Stimulated activated CD8-positive, alpha-beta memory T cell treated with anti-CD3 and anti-CD28 coated beads, Interleukin-4, amount 100 ng/mL, for 24 hours (primary cell): ENCODE measurements around the gene ACR.

ENCODE experiments used
- DNase-seq: peaks from one replicate; pipeline ENCODE4 v3.0.0-alpha.2; 2020; ENCODE audit warnings: low read depth

The ACR gene

DNA sequence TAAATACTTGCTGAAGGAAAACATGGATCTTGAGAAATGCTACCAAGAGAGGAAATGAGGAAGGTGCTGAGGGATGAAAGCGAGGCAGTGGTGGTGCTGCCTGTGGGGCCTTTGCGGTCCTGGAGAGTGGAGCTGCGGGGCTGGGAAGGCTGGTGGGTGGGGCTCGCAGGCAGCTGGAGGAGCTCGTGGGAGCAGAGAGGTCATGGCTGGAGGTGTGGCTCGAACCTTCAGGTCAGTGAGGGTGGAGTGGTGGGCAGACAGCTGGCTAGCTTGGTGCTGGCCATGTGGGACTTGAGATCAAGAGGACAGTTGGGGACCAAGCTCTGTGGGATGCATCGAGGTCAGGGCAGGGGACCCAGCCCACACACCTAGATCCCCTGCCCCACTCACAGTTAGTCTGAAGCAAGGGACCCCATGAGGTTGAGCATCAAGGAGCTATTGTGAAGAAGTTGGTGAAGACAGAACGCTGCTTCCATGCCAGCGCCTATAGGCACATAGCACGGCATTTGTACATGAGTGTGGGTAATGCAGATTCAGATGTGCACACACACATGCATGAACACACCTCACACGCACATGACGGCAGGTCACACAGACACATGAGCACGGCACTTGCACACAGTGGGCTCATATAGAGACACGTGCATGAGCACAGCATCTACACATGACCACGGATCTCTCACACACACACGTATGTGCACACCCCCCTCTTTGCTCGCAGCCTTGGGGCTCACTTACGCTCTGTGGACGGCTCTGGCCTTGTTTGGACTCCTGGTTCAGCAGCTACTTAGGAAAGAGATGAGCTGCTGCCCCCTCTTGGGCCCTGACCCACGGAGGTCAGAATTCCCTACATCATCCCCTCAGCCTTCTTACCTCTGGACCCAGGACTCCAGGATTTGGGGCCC, 34.9 kb upstream of the ACR start:
- no peak for DNase-seq

DNA sequence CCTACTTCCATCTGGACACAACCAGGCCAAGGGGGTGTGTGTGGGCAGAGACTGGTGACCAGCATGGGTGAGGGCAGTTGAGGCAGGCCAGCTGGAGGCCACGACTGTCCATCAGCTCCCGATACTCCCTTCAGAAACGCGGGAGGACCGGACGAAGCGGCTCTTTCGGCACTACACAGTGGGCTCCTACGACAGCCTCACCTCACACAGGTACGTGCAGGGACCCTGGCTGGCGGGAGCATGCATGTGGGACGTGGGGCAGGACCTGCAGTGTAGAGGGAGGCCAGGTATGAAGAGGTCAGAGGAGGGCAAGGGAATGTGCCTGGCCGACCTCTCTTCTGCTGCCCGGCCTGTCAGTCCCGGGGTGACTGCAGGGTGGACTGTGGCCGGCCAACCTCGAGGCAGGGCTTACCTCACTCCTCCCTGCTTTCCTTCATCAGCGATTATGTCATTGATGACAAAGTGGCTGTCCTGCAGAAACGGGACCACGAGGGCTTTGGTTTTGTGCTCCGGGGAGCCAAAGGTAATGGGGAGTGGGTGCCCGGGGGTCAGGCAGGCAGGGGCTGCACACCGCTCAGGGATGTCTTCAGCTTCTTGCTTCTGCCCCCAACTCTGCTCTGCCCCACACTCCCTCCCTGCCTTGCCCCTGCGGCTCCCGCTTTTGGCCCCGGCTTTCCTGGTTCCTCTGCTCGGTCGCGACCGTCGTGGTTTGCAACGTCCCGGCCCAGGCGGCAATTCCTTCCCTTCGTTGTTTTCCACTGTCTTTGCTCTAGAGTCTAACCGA, 34.1 kb upstream of the ACR start:
- no peak for DNase-seq

DNA sequence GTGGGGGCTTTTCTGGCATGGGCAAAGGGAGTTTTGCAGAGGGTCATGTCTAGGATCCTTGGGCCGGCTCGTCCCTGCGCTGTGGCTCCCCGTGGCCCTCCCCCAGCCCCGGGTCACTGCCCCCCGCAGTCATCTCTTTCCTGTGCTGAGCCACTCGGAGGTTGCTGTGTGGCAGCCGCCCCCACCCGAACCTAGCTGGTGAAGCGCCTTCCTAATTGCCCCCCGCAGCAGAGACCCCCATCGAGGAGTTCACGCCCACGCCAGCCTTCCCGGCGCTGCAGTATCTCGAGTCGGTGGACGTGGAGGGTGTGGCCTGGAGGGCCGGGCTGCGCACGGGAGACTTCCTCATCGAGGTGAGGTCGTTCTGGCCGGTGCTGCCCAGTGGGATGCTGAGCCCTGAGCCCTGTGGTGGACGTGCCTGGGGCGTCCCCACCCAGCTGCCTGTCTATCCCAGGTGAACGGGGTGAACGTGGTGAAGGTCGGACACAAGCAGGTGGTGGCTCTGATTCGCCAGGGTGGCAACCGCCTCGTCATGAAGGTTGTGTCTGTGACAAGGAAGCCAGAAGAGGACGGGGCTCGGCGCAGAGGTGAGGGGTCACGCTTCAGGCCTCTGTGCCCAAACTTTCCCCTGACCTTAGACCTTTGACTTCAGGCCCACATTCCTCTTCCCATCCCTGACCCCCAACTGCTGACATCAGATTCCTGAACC, 33.3 kb upstream of the ACR start:
- DNase-seq, result no peak

DNA sequence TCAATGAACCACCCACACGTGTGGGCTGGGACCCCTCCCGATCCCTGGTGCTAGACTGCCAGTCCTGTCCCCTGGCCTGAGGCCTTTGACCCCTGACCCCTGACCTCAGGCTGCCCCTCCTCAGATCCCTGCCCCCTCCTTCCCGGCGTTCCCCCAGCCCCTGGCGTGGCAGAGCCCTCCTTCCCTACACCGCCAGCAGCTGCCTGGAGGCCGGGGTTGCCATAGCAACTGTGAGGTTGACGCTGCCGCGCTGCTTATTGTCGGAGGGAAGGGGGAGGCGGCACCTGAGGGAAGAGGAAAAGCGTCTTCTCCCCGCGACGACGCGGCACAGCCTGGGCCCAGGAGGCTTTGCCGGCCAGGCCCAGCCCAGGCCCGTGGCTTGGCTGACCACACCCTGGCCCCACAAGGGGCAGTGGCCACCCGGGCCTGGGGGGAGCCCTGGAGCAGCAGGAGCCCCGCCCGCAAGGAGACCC, 32.7 kb upstream of the ACR start:
- no peak for DNase-seq

DNA sequence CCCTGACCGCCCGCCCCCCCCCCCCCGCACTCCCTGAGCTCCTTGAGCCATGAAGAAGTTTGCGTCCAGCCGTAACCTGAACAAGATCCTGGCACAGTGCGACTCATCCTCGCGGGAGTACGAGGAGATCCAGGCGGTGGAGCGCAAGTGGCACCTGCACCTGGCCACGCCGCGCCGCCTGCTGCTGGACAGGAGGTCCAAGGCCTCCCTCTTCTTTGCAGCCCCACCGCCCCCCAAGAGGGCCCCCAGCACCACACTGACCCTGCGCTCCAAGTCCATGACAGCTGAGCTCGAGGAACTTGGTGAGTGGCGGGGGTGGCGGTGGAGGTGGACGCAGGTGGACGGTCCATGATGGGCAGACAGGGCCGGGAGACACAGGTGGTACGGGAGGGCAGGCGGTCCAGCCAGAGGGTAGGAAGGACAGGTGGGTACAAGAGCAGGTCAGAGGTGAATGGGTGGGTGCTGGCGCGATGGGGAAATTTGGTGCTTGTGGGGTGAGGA, 32.1 kb upstream of the ACR start:
- no peak for DNase-seq

DNA sequence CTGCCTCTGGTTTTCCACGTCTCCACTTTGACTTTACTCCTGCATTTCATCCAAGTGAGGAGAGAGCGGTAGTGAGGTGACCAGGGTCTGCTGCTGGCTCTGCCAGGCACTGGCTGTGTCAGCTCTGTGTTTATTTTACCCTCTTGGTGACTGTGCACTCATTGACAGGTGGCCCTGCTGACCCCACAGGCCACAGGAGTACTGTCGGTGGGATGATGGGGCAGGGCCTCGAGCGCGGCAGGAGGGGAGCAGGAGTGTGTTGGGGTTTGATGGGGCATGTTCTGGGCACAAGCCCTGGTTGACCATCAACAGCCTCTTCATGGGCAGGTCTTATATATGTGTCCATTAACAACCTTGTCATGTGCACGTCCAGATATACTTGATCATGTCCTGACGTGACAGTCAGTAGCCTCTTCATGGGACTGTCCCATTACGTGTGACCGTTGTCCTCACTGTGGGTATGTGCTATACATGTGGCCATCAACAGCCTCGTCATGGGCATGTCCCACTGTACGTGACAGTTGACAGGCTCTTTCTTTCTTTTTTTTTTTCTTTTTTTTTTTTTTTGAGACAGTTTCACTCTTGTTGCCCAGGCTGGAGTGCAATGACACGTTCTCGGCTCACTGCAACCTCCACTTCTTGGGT, 31.4 kb upstream of the ACR start:
- DNase-seq, result no peak

DNA sequence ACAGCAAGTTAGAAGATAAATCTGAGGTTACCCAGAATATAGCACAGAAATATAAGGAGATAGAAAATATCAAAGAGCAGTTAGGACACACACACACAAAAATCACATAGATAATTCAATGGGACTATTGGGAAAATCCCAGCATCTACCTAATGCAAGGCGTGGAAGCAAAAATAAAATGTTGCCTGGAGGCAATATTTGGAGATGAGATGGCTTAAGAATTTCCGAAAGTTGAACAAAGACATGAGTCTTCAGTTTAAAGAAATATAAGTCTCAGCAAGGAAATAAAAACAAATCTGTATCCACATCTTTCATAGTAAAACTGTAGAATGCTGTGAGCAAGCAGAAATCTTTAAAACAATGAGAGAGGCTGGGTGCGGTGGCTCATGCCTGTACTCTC, 29.5 kb upstream of the ACR start:
- DNase-seq, result no peak

DNA sequence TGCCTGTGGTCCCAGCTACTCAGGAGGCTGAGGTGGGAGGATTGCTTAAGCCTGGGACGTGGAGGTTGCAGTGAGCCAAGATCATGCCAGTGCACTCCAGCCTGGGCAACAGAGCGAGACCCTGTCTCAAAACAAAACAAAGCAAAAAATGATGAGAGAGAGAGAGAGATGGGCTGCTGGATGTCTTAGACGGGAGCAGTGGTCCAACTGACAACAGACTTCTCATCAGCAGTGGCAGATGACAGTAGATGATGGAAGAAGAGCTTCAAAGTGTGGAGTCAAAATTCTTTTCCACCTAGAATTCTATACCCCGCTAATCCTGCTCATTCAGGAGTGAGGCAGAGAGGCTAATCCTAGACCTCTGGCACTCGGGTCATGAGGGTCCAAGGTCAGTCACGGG, 29.0 kb upstream of the ACR start:
- no peak for DNase-seq

DNA sequence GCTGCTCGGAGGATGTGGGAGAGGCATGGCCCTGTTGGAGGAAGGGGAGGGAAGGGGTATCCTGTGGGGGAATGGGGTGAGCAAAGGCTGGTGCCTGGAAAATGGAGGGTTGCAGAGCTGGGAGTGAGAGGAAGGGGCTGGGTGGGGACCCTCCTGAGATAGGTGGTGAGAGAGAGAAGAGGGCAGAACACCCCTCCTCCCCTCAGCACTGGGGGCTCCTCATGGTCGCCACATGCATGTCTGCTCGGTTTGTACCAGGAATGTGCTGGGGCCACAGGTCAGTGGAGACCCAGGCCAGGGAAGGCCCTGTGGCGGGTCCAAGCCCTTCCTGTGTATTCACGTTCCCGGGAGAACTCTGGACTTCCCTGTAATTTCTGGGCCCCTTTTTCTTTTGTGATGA, 27.8 kb upstream of the ACR start:
- no peak for DNase-seq

DNA sequence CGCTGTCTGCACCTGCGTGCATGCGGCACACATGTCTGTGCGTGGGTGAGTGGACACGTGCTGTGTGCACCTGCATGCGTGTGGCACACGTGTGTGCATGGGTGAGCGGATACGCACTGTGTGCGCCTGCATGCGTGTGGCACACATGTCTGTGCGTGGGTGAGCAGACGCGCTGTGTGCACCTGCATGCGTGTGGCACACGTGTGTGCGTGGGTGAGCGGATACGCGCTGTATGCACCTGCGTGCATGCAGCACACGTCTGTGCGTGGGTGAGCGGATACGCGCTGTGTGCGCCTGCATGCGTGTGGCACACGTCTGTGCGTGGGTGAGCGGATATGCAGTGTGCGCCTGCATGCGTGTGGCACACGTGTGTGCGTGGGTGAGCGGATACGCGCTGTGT, 27.1 kb upstream of the ACR start:
- no peak for DNase-seq

DNA sequence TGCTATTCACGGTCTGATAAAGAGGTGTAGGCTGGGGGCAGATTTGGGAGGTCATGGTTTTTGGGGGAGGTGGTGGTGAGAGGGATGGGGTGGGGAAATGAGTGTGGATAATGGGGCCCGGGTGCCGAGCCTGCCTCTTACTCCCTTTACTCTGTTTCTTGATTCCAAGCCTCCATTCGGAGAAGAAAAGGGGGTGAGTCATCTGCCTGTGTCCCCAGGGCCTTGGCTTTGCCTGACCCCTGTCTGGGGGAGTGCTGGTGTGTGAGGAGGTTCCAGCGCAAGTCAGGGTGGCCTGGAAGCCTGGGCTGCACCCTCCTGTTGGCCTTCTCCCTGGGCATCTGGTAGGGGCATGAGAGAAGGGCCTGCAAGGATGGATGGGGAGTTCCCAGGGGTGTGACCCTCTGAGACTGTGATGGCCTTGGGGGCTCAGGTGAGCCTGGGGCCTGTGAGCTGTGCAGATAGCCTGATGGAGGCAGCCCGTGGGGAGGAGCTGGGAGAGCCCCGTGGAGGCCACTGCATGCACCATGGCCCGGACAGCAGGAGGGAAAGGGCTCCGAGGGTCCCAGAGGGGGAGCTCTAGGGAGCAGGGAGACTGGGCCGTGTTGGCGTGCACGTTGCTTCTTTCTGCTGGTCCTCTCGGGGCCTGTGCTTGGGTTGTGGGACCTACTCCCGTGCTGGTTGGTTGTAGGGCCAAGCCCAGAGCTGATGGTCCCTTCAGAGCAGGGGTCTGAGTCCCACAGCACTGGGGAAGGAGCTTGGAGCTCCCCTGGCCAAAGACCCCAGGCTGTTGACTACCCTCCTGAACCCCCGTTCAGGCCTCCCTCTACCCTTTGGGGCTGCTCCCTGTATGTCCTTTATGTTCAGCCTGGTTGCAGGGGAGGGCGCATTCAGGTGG, 26.3 kb upstream of the ACR start:
- no peak for DNase-seq

DNA sequence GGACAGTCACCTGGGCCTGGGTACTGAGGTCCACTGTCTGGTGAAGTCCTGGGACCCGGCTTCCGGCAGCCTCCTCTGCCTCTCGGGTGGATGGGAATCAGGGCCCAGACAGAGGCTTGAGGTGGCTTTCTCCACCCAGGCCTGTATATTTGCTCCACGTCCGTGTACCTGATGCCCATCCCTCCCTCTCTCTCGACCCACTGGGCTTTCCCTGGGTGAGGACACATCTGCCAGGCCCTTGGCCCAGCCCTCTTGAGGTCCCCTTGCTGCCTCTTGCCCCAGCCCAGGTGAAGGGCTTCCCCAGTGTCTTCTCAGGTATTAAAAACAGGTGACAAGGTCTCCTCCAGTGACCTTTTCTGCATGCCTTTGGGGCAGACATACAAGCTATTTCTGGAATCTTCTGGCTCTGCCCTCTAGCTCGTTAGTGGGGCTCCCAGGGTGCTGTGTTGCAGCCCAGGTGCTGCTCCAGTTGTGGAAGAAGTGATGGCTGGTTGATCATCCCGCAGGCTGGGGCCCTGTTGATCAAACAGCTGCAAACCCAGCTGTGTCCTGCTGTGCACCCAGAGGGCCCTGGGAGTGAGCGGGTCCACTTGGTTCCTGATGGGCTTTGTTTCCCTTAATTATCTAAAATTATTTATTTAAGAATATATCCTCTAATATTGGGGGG, 25.5 kb upstream of the ACR start:
- no peak for DNase-seq

DNA sequence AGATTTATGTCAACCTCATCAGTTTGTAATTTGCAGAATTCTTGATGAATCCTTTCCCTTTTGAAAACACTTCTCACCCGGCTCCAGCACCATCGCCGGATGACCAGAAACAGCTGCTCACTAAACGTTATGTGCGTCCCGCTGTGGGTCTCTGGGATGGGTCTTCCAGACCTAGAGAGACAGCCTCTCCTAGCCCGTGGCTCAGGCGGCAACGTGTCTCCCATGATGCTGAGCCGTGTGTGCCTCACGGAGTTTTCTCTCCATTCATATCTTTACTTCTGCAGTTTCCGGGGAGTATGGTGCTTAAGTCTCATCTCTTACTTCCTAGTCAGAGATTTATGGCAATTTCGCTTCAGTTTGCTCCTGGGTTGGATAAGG, 25.0 kb upstream of the ACR start:
- no peak for DNase-seq

DNA sequence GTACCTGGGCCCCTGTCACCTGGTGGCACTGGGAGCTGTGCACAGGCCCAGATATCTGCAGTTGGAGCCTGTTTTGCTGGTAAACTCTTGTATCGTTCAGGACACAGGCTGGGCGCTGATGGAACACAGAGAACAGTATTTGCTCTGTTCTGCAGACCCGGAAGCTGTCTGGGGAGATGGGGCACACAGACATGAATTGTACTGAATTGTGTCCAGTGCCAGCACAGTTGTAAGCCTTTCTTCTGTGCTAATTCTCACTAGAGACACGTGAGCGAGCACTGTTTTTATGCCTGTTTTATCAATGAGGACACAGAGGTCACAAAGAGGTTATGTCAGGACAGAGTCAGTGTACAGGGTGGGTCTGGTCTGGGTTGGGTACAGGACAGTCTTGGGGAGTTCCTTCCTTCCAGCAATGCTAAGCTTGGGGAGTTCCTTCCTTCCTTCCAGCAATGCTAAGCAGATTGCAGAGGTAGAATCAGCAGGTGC, 24.4 kb upstream of the ACR start:
- DNase-seq, result no peak

DNA sequence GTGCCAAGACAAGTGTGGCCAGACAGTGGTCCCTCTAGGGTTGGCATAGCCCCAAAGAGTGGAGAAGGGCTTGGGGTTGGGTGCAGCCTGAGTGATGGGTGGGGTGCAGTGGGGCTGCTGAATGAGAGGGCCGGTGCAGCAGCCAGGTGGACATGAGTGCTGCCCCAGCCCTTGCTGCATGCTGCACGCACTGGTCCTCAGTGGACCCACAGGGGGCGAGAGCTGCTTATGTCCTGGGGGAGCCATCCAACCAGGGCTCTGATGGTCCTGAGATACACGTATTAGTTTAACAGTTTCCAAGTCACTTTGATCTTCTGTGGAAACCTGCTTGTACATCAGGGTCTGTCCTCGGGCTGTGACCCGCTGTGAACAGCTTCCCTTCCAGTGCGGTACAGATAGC, 23.9 kb upstream of the ACR start:
- no peak for DNase-seq

DNA sequence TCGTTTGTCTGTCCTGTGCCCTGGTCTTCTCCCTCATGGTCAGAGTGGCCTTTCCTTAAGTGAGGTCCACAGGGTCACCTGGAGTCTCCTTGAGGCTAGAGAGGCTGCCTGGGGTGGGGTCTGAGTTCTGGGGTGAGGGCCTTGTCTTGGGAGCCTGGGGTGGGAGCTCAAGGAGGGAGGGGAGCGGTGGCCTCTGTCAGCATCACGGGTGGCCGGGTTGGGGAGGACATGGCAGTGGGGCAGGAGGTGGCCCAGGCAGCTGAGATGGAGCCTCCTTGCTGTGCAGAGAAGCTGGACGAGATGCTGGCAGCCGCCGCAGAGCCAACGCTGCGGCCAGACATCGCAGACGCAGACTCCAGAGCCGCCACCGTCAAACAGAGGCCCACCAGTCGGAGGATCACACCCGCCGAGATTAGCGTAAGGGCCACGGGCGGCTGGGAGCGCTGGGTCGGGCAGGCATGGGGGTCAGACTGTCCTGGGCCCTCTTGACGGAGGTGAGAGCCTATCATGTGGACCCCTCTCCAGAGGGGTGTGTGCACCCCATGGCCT, 23.3 kb upstream of the ACR start:
- no peak for DNase-seq

DNA sequence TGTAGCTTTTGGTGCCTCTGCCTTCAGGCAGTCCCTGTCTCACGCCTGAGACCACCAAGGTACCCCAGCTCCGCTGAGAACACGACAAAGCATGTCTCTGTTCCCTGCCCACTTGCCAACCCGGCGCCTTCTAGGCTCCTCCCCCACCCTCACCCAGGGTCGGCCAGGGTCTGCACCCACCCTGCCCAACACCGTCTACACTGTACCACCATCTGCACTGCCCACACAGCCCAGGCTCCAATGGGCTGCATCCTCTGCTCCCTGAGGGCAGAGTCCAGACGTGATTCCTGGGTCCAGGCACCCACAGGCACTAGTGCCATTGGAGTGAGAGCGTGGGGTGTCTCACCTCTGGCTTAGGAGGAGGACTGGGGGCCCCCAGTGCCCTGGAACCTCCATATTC, 22.8 kb upstream of the ACR start:
- DNase-seq, result no peak

DNA sequence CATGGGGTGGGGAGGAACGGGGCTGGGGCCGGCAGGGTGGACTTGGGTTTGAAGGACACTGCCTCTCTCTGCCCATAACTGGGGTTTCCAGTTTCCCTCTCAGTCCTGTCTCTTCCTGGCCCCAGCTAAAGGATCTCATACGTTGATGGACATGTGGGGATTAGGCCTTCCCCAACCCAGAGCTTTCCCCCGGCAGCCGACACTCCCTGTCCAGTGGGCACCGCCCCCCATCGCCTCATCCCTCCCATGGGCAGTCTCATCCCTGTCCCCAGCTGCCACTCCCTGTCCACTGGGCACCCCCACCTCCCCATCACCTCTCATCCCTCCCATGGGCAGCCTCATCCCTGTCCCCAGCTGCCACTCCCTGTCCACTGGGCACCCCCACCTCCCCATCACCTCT, 22.2 kb upstream of the ACR start:
- no peak for DNase-seq

DNA sequence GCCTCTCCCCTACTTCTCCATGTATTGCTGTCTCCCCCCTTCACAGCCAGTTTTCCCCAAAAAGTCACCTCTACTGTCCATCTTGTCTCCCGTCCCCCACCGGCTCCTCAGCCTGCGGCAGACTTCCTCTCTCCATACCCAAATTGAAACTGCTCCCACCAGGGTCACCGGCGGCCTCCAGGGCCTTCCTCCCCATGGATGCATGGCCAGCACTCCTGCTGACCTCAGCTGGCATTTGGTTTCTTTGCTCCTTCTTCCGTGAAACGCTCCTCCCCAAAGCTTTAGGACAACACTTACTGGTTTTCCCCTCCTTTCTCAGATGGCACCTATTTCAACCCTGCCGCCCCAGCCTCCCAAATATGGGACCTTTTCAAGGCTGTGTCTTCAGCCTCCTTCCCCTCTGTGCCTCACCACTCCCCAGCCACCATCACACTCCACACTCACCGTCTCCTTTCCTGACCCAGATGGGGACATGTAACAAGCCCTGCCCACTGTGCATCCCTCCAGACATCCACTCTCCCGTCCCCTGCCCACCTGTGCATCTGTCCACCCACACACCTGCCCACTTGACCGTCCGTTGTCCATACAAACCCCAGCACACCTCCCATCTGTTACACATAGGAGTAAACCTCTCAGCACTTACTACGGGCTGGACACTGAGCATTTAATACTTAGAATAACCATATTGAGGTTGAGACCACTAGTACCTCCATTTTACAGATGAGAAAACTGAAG, 21.5 kb upstream of the ACR start:
- no peak for DNase-seq
